NCI-H187 treated with DMSO at 0.1 percent for 48 hours (cell line): ENCODE data around the gene EEF2K.

Experiments
- DNase-seq: peaks from one replicate; lab custom pipeline; 2025; lab: John Stamatoyannopoulos, UW

Gene EEF2K

GRCh38 chr16:22317625-22318024, 111.5 kb downstream of the EEF2K start:
- no peak for DNase-seq

- DNase-seq, result no peak
These were observed 112.7 kb downstream of the EEF2K start for GRCh38 chr16:22318690-22319358.

GRCh38 chr16:22320572-22321339, 114.7 kb downstream of the EEF2K start:
- DNase-seq, result no peak

GRCh38 chr16:22321340-22322001, 115.4 kb downstream of the EEF2K start:
- no peak for DNase-seq

- no peak for DNase-seq
These were observed 116.0 kb downstream of the EEF2K start for GRCh38 chr16:22322021-22322471.

- DNase-seq, result no peak
These were observed 116.7 kb downstream of the EEF2K start for GRCh38 chr16:22322741-22323140.

GRCh38 chr16:22323173-22323958, 117.3 kb downstream of the EEF2K start:
- DNase-seq, result no peak

- DNase-seq, result no peak
These were observed 118.1 kb downstream of the EEF2K start for GRCh38 chr16:22323959-22324786.

- DNase-seq, result no peak
These were observed 118.9 kb downstream of the EEF2K start for GRCh38 chr16:22324787-22325597.

- no peak for DNase-seq
These were observed 119.7 kb downstream of the EEF2K start for GRCh38 chr16:22325598-22326368.

- DNase-seq, result no peak
These were observed 120.2 kb downstream of the EEF2K start for GRCh38 chr16:22326369-22326652.

GRCh38 chr16:22326771-22327445, 120.8 kb downstream of the EEF2K start:
- DNase-seq, result no peak

GRCh38 chr16:22327446-22327775, 121.3 kb downstream of the EEF2K start:
- no peak for DNase-seq

GRCh38 chr16:22328081-22328725, 122.1 kb downstream of the EEF2K start:
- DNase-seq, result no peak

- no peak for DNase-seq
These were observed 123.2 kb downstream of the EEF2K start for GRCh38 chr16:22329199-22329695.

- DNase-seq, result no peak
These were observed 124.2 kb downstream of the EEF2K start for GRCh38 chr16:22330326-22330725.

GRCh38 chr16:22333457-22333994, 127.4 kb downstream of the EEF2K start:
- no peak for DNase-seq

- no peak for DNase-seq
These were observed 129.7 kb downstream of the EEF2K start for GRCh38 chr16:22335668-22336246.
